HL-60 (cell line): ENCODE data around the gene BCAR3.

ENCODE experiments used
- DNase-seq, 2 experiments: peaks; one replicate each; pipeline ENCODE4 v3.0.0-alpha.2; 2010 to 2020; ENCODE audit warnings: low read depth in 1 of 2, low spot score in 1 of 2
- H3K27ac ChIP-seq: fragments of 250-450 bp; sonication (Bioruptor Pico); replicated peaks from 2 replicates; pipeline ENCODE4 v1.5.1; 2020; ENCODE audit warnings: mild to moderate bottlenecking, moderate library complexity
- H3K27me3 ChIP-seq: fragments of 250-450 bp; sonication (Bioruptor Pico); 2 replicates; pipeline ENCODE4 v1.5.1; 2021; ENCODE audit warnings: mild to moderate bottlenecking, moderate library complexity; ENCODE audit not compliant: insufficient read depth, poor library complexity, severe bottlenecking
- H3K4me3 ChIP-seq: replicated peaks from 2 replicates; pipeline ENCODE4 v1.5.1; 2011; ENCODE audit warnings: mild to moderate bottlenecking, control low read depth, low read length; ENCODE audit not compliant: insufficient read depth
- GABPA ChIP-seq: IDR thresholded peaks from 2 replicates; pipeline ENCODE4 v1.6.1; 2012; ENCODE audit warnings: low read depth
- POLR2AphosphoS5 ChIP-seq: IDR thresholded peaks from 2 replicates; pipeline ENCODE4 v1.6.1; 2012; ENCODE audit warnings: low read depth
- SPI1 ChIP-seq: IDR thresholded peaks from 2 replicates; pipeline ENCODE4 v1.6.1; 2012; ENCODE audit warnings: low read depth, mild to moderate bottlenecking, borderline replicate concordance
- TF ChIP-seq, protein P1 (sequence below): IDR thresholded peaks from one replicate; pipeline ENCODE4 v1.5.1; 2011; ENCODE audit warnings: low read length, control low read depth, inconsistent platforms; ENCODE audit not compliant: insufficient read depth
- TF ChIP-seq, protein P2 (sequence below): IDR thresholded peaks from 2 replicates; pipeline ENCODE4 v1.6.1; 2012; ENCODE audit warnings: low read depth; ENCODE audit not compliant: insufficient replicate concordance

Gene BCAR3

GRCh38 chr1:93649231-93649630 is 32.4 kb downstream of the BCAR3 start:
- TF ChIP-seq, protein P1, sequence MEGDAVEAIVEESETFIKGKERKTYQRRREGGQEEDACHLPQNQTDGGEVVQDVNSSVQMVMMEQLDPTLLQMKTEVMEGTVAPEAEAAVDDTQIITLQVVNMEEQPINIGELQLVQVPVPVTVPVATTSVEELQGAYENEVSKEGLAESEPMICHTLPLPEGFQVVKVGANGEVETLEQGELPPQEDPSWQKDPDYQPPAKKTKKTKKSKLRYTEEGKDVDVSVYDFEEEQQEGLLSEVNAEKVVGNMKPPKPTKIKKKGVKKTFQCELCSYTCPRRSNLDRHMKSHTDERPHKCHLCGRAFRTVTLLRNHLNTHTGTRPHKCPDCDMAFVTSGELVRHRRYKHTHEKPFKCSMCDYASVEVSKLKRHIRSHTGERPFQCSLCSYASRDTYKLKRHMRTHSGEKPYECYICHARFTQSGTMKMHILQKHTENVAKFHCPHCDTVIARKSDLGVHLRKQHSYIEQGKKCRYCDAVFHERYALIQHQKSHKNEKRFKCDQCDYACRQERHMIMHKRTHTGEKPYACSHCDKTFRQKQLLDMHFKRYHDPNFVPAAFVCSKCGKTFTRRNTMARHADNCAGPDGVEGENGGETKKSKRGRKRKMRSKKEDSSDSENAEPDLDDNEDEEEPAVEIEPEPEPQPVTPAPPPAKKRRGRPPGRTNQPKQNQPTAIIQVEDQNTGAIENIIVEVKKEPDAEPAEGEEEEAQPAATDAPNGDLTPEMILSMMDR, result no peak
- TF ChIP-seq GABPA (no peak), POLR2AphosphoS5 (no peak), SPI1 (no peak)
- TF ChIP-seq, protein P2, sequence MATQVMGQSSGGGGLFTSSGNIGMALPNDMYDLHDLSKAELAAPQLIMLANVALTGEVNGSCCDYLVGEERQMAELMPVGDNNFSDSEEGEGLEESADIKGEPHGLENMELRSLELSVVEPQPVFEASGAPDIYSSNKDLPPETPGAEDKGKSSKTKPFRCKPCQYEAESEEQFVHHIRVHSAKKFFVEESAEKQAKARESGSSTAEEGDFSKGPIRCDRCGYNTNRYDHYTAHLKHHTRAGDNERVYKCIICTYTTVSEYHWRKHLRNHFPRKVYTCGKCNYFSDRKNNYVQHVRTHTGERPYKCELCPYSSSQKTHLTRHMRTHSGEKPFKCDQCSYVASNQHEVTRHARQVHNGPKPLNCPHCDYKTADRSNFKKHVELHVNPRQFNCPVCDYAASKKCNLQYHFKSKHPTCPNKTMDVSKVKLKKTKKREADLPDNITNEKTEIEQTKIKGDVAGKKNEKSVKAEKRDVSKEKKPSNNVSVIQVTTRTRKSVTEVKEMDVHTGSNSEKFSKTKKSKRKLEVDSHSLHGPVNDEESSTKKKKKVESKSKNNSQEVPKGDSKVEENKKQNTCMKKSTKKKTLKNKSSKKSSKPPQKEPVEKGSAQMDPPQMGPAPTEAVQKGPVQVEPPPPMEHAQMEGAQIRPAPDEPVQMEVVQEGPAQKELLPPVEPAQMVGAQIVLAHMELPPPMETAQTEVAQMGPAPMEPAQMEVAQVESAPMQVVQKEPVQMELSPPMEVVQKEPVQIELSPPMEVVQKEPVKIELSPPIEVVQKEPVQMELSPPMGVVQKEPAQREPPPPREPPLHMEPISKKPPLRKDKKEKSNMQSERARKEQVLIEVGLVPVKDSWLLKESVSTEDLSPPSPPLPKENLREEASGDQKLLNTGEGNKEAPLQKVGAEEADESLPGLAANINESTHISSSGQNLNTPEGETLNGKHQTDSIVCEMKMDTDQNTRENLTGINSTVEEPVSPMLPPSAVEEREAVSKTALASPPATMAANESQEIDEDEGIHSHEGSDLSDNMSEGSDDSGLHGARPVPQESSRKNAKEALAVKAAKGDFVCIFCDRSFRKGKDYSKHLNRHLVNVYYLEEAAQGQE, result no peak
- Histone ChIP-seq H3K4me3 (no peak overlapping the region), H3K27me3 (no peaks in the 10 kb centered on the region), H3K27ac (no peak overlapping the region)
- no peak for DNase-seq

DNA sequence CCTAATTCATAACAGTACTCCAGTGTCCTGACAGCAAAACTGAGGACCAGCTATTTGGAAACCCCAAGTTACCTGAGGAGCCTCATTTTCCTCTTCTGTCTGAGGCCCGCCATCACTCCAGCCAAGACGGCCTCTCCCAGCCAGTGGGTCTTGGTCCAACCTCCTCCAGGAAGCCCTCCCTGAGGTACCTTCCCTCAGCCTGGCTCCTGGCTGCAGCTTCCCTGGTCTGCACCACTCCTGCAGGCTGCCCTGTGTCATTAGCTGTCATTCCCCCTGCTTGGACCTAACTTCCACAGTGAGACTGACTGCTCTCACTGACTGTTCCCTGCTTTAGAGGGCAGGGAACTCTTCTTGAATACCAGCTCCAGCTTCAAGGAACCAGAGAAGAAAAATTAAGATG is 33.0 kb downstream of the BCAR3 start:
- H3K27ac ChIP-seq, result no peak overlapping the region
- H3K27me3 ChIP-seq, result no peaks in the 10 kb centered on the region
- TF ChIP-seq SPI1 (no peak), POLR2AphosphoS5 (no peak), GABPA (no peak)
- TF ChIP-seq, protein P2, result no peak
- TF ChIP-seq, protein P1, result no peak
- DNase-seq, result no peak
- H3K4me3 ChIP-seq, result no peak overlapping the region

GRCh38 chr1:93641527-93641926 is 40.1 kb downstream of the BCAR3 start:
- TF ChIP-seq GABPA (no peak), SPI1 (no peak), POLR2AphosphoS5 (no peak)
- TF ChIP-seq, protein P2, result no peak
- TF ChIP-seq, protein P1, result no peak
- no peak overlapping the region for H3K27ac ChIP-seq

More at GRCh38 chr1:93641527-93641926, 40.1 kb downstream of the BCAR3 start:
- DNase-seq, result no peak
- Histone ChIP-seq H3K4me3 (no peak overlapping the region), H3K27me3 (no peaks in the 10 kb centered on the region)
